H9 (cell line): ENCODE measurements around the gene RCHY1. TPM values are rescaled to one million over a fixed set of nuclear protein-coding genes. Genes with fewer than 3 reads are reported as not detected.

ENCODE experiments used
- DNase-seq: peaks from one replicate; pipeline ENCODE4 v3.0.0-alpha.2; 2017
- H2AFZ ChIP-seq: one replicate; pipeline ENCODE4 v1.6.1; 2013; ENCODE audit warnings: mild to moderate bottlenecking, low read length, control low read depth, moderate library complexity
- H2AK5ac ChIP-seq: 2 replicates; pipeline ENCODE4 v1.6.1; 2013; ENCODE audit warnings: low read length, control low read depth, mixed read lengths; ENCODE audit not compliant: insufficient read length
- H2BK120ac ChIP-seq: one replicate; pipeline ENCODE4 v1.6.1; 2013; ENCODE audit warnings: low read depth, mild to moderate bottlenecking, low read length, control low read depth, inconsistent platforms; ENCODE audit not compliant: poor library complexity, severe bottlenecking
- H2BK12ac ChIP-seq: 2 replicates; pipeline ENCODE4 v1.6.1; 2013; ENCODE audit warnings: low read length, control low read depth, mixed read lengths, low read depth; ENCODE audit not compliant: insufficient read length
- H2BK15ac ChIP-seq: 2 replicates; pipeline ENCODE4 v1.6.1; 2013; ENCODE audit warnings: low read depth, low read length, control low read depth
- H2BK20ac ChIP-seq: one replicate; pipeline ENCODE4 v1.6.1; 2013; ENCODE audit warnings: low read depth, mild to moderate bottlenecking, low read length, control low read depth, inconsistent platforms; ENCODE audit not compliant: poor library complexity, severe bottlenecking
- H2BK5ac ChIP-seq: 2 replicates; pipeline ENCODE4 v1.6.1; 2013; ENCODE audit warnings: low read length, control low read depth, mixed read lengths; ENCODE audit not compliant: insufficient read length
- H3K14ac ChIP-seq: 2 replicates; pipeline ENCODE4 v1.6.1; 2013; ENCODE audit warnings: low read length, control low read depth; ENCODE audit not compliant: insufficient read depth
- H3K18ac ChIP-seq: 2 replicates; pipeline ENCODE4 v1.6.1; 2013; ENCODE audit warnings: low read depth, mild to moderate bottlenecking, mixed read lengths, low read length, control low read depth; ENCODE audit not compliant: insufficient read length
- H3K23ac ChIP-seq: 2 replicates; pipeline ENCODE4 v1.6.1; 2013; ENCODE audit warnings: low read length, control low read depth, mixed read lengths, low read depth; ENCODE audit not compliant: insufficient read length
- H3K23me2 ChIP-seq: 2 replicates; pipeline ENCODE4 v1.6.1; 2013; ENCODE audit warnings: low read depth, mild to moderate bottlenecking, mixed read lengths, low read length, control low read depth; ENCODE audit not compliant: insufficient read length, poor library complexity, severe bottlenecking
- H3K27ac ChIP-seq: 2 replicates; pipeline ENCODE4 v1.5.1; 2013; ENCODE audit warnings: low read length, control low read depth, mixed read lengths, low read depth; ENCODE audit not compliant: insufficient read length
- H3K27me3 ChIP-seq: 2 replicates; pipeline ENCODE4 v1.6.1; 2013; ENCODE audit warnings: low read length, control low read depth, inconsistent platforms; ENCODE audit not compliant: insufficient read depth
- H3K4ac ChIP-seq: 2 replicates; pipeline ENCODE4 v1.6.1; 2013; ENCODE audit warnings: low read depth, mild to moderate bottlenecking, control low read depth, inconsistent platforms, low read length, moderate library complexity
- H3K4me1 ChIP-seq: 2 replicates; pipeline ENCODE4 v1.6.1; 2013; ENCODE audit warnings: low read length, control low read depth, inconsistent platforms; ENCODE audit not compliant: insufficient read depth
- H3K4me2 ChIP-seq: 2 replicates; pipeline ENCODE4 v1.6.1; 2013; ENCODE audit warnings: low read length, control low read depth, mixed read lengths; ENCODE audit not compliant: insufficient read length, insufficient read depth
- H3K56ac ChIP-seq: 2 replicates; pipeline ENCODE4 v1.6.1; 2013; ENCODE audit warnings: low read depth, mild to moderate bottlenecking, mixed read lengths, low read length, control low read depth; ENCODE audit not compliant: insufficient read length
- H3K79me1 ChIP-seq: 2 replicates; pipeline ENCODE4 v1.6.1; 2013; ENCODE audit warnings: low read depth, mild to moderate bottlenecking, moderate library complexity, low read length, control low read depth, inconsistent platforms; ENCODE audit not compliant: insufficient read depth, poor library complexity, severe bottlenecking
- H3K79me2 ChIP-seq: 2 replicates; pipeline ENCODE4 v1.6.1; 2013; ENCODE audit warnings: low read length, control low read depth, inconsistent platforms; ENCODE audit not compliant: insufficient read depth
- H3K9ac ChIP-seq: 2 replicates; pipeline ENCODE4 v1.6.1; 2013; ENCODE audit warnings: low read length, control low read depth, mixed read lengths; ENCODE audit not compliant: insufficient read length; ENCODE audit errors: extremely low read depth
- H3K9me3 ChIP-seq: one replicate; pipeline ENCODE4 v1.6.1; 2013; ENCODE audit warnings: low read depth, low read length, inconsistent platforms; ENCODE audit not compliant: control insufficient read depth
- H3T11ph ChIP-seq: one replicate; pipeline ENCODE4 v1.6.1; 2013; ENCODE audit warnings: mild to moderate bottlenecking, low read length, control low read depth, inconsistent platforms
- H4K20me1 ChIP-seq: one replicate; pipeline ENCODE4 v1.6.1; 2013; ENCODE audit not compliant: control insufficient read depth, insufficient read length, insufficient read depth
- H4K5ac ChIP-seq: 2 replicates; pipeline ENCODE4 v1.6.1; 2013; ENCODE audit warnings: low read depth, mild to moderate bottlenecking, mixed read lengths, low read length, control low read depth; ENCODE audit not compliant: insufficient read length
- H4K8ac ChIP-seq: replicated peaks from 2 replicates; pipeline ENCODE4 v1.6.1; 2013; ENCODE audit warnings: low read length, control low read depth, mixed read lengths, low read depth; ENCODE audit not compliant: insufficient read length
- H4K91ac ChIP-seq: 2 replicates; pipeline ENCODE4 v1.6.1; 2013; ENCODE audit warnings: low read depth, mild to moderate bottlenecking, moderate library complexity, mixed read lengths, low read length, control low read depth; ENCODE audit not compliant: insufficient read length
- H3K27ac Mint-ChIP-seq, 3 experiments: 2 replicates in 2 of 3; 3 replicates in 1 of 3; pipeline ENCODE4 v1.8.0; 2020 to 2021; ENCODE audit warnings: mixed read lengths in 3 of 3, mild to moderate bottlenecking in 1 of 3, moderate library complexity in 1 of 3
- H3K27me3 Mint-ChIP-seq: 2 replicates; pipeline ENCODE4 v1.8.0; 2021; ENCODE audit warnings: low read depth, mild to moderate bottlenecking, moderate library complexity, mixed read lengths
- H3K36me3 Mint-ChIP-seq, 3 experiments: 2 replicates in 2 of 3; 3 replicates in 1 of 3; pipeline ENCODE4 v1.8.0; 2020 to 2021; ENCODE audit warnings: low read depth in 3 of 3, mixed read lengths in 3 of 3; ENCODE audit not compliant: insufficient read depth in 1 of 3
- H3K4me1 Mint-ChIP-seq, 2 experiments: 2 replicates each; pipeline ENCODE4 v1.8.0; 2020; ENCODE audit warnings: mixed read lengths in 2 of 2
- H3K4me3 Mint-ChIP-seq, 2 experiments: 2 replicates in 1 of 2; 3 replicates in 1 of 2; pipeline ENCODE4 v1.8.0; 2020 to 2021; ENCODE audit warnings: mild to moderate bottlenecking in 2 of 2, mixed read lengths in 2 of 2, moderate library complexity in 1 of 2
- H3K9me3 Mint-ChIP-seq, 2 experiments: 2 replicates in 1 of 2; 3 replicates in 1 of 2; pipeline ENCODE4 v1.8.0; 2020; ENCODE audit warnings: mild to moderate bottlenecking in 2 of 2, mixed read lengths in 2 of 2, moderate library complexity in 1 of 2
- total RNA-seq: library from RNA; stranded (reverse); gene quantifications from 2 replicates; pipeline ENCODE4 v1.2.1, GENCODE V29; 2021
- TF ChIP-seq, protein P1 (sequence below): fragments of 200-600 bp; sonication (generic); conservative IDR thresholded peaks from 3 replicates; pipeline ENCODE4 v1.8.0; 2021; ENCODE audit warnings: antibody characterized with exemption, mild to moderate bottlenecking

RCHY1 gene
- total RNA-seq, 1 experiment from 2014 or later, result 47.9 TPM

GRCh38 chr4:75552452-75552851, 38.2 kb upstream of the RCHY1 start:
- Histone ChIP-seq H3K9ac (no peak overlapping the region), H4K91ac (no peak overlapping the region), H2AFZ (no peak overlapping the region), H3K4me1 (no peaks in the 10 kb centered on the region; the same call in 1 of the 2 replicates), H3K27ac (no peak overlapping the region), H3T11ph (no peak overlapping the region), H3K4ac (no peak overlapping the region), H2BK120ac (no peak overlapping the region), H2AK5ac (no peak overlapping the region), H4K20me1 (no peaks in the 10 kb centered on the region), H3K18ac (no peak overlapping the region), H3K4me2 (no peak overlapping the region), H3K79me2 (no peaks in the 10 kb centered on the region), H2BK20ac (no peak overlapping the region), H2BK12ac (no peak overlapping the region), H4K5ac (no peak overlapping the region), H2BK15ac (no peak overlapping the region), H3K27me3 (no peaks in the 10 kb centered on the region), H3K56ac (no peak overlapping the region), H3K79me1 (no peaks in the 10 kb centered on the region), H2BK5ac (no peak overlapping the region), H3K14ac (no peak overlapping the region), H3K23ac (no peak overlapping the region), H3K23me2 (no peaks in the 10 kb centered on the region), H4K8ac (no peak overlapping the region), H3K9me3 (no peaks in the 10 kb centered on the region)
- Mint-ChIP-seq H3K27ac (no peak overlapping the region), H3K9me3 (no peaks in the 10 kb centered on the region), H3K36me3 (no peaks in the 10 kb centered on the region), H3K27me3 (no peaks in the 10 kb centered on the region), H3K4me1 (peaks cover 15 to 16% of the 10 kb centered on the region in 2 experiments), H3K4me3 (no peak overlapping the region)
- DNase-seq, result no peak
- TF ChIP-seq, protein P1, sequence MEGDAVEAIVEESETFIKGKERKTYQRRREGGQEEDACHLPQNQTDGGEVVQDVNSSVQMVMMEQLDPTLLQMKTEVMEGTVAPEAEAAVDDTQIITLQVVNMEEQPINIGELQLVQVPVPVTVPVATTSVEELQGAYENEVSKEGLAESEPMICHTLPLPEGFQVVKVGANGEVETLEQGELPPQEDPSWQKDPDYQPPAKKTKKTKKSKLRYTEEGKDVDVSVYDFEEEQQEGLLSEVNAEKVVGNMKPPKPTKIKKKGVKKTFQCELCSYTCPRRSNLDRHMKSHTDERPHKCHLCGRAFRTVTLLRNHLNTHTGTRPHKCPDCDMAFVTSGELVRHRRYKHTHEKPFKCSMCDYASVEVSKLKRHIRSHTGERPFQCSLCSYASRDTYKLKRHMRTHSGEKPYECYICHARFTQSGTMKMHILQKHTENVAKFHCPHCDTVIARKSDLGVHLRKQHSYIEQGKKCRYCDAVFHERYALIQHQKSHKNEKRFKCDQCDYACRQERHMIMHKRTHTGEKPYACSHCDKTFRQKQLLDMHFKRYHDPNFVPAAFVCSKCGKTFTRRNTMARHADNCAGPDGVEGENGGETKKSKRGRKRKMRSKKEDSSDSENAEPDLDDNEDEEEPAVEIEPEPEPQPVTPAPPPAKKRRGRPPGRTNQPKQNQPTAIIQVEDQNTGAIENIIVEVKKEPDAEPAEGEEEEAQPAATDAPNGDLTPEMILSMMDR, result no peak
